ENCODE data around the gene SLC16A7. TPM values are rescaled to one million over a fixed set of nuclear protein-coding genes. Genes with fewer than 3 reads are reported as not detected.

The SLC16A7 gene
- total and polyA plus RNA-seq, 2 of the 8 experiments (the other 6 are each of a cell fraction or from before 2014, with no cell fraction given), result 0.74 to 4.3 TPM

- TF ChIP-seq CHD7 (IDR thresholded peaks at IDR 0.05; ENCODE audit: insufficient replicate concordance, low read length) (no peak), TBP (IDR thresholded peaks at IDR 0.05; ENCODE audit: low read depth, low read length) (no peak)
Observed at GRCh38 chr12:59724011-59724695, 128.3 kb downstream of the SLC16A7 start (continued).

Measured in H1 (cell line).